Body of pancreas (tissue), 4 donors: ENCODE data around the gene CR2. TPM values are rescaled to one million over a fixed set of nuclear protein-coding genes. Genes with fewer than 3 reads are reported as not detected.
A peak's percentile ranks its signal among the peaks of the same experiment; 100 is the strongest.

Source experiments
- ATAC-seq: fragments of 150-250 bp; one replicate; pipeline ENCODE4 v1.9.1; 2016
- DNase-seq, 4 donors: peaks; one replicate each; pipeline ENCODE4 v3.0.0-alpha.2; 2019
- H3K27ac ChIP-seq, 4 donors: fragments of 200-600 bp; sonication (generic); 1 replicate in 3 of 4; 2 replicates in 1 of 4; pipeline versions ENCODE4 v1.5.1 to v1.6.1; 2016 to 2019; ENCODE audit warnings: mild to moderate bottlenecking in 1 of 4, mixed read lengths in 1 of 4, moderate library complexity in 1 of 4
- H3K27me3 ChIP-seq, 2 donors: fragments of 200-600 bp; sonication (generic); one replicate each; pipeline ENCODE4 v1.6.0; 2016; ENCODE audit warnings: mild to moderate bottlenecking in 1 of 2
- H3K36me3 ChIP-seq, 2 donors: fragments of 200-600 bp; sonication (generic); replicated peaks in 1 of 2; 2 replicates each; pipeline ENCODE4 v1.5.1; 2016; ENCODE audit warnings: low read depth in 2 of 2; ENCODE audit not compliant: insufficient read depth in 1 of 2
- H3K4me1 ChIP-seq: fragments of 200-600 bp; sonication (generic); one replicate; pipeline ENCODE4 v1.6.0; 2016
- H3K4me3 ChIP-seq, 2 donors: fragments of 200-600 bp; sonication (generic); 1 replicate in 1 of 2; 2 replicates in 1 of 2; pipeline ENCODE4 v1.5.1; 2016 to 2019
- H3K9me3 ChIP-seq, 3 donors: fragments of 200-600 bp; sonication (generic); 1 replicate in 2 of 3; 2 replicates in 1 of 3; pipeline ENCODE4 v1.5.1; 2016
- POLR2A ChIP-seq, 3 donors: fragments of 450-650 bp; IDR thresholded peaks; one replicate each; pipeline ENCODE4 v1.6.1; 2016; ENCODE audit warnings: antibody characterized with exemption in 3 of 3, mild to moderate bottlenecking in 2 of 3
- WGBS, 2 donors: methylation state at CpG; one replicate each; pipeline ENCODE4 v1.1.5; 2017; 5-methylcytosine and 5-hydroxymethylcytosine counted together
- intact Hi-C: fragments of 100-400 bp; cut with DNase I; formaldehyde crosslinking; loops from one replicate; pipeline ENCODE4 v1.15.1; 2023
- total RNA-seq, 2 donors: library from RNA; depleted of rRNA; stranded (reverse); fragments of >200 nt; gene quantifications; one replicate each; pipeline ENCODE4 v1.1.0, GENCODE V29; 2016
- TF ChIP-seq, protein P1 (sequence below), 7 experiments: fragments of 450-650 bp in 4 of 7; fragments of 200-600 bp in 3 of 7; sonication (generic) in 3 of 7; IDR thresholded peaks; one replicate each; pipeline ENCODE4 v1.5.1; 2016 to 2019; ENCODE audit warnings: antibody characterized with exemption in 7 of 7

The CR2 gene
- not detected for total RNA-seq

DNA sequence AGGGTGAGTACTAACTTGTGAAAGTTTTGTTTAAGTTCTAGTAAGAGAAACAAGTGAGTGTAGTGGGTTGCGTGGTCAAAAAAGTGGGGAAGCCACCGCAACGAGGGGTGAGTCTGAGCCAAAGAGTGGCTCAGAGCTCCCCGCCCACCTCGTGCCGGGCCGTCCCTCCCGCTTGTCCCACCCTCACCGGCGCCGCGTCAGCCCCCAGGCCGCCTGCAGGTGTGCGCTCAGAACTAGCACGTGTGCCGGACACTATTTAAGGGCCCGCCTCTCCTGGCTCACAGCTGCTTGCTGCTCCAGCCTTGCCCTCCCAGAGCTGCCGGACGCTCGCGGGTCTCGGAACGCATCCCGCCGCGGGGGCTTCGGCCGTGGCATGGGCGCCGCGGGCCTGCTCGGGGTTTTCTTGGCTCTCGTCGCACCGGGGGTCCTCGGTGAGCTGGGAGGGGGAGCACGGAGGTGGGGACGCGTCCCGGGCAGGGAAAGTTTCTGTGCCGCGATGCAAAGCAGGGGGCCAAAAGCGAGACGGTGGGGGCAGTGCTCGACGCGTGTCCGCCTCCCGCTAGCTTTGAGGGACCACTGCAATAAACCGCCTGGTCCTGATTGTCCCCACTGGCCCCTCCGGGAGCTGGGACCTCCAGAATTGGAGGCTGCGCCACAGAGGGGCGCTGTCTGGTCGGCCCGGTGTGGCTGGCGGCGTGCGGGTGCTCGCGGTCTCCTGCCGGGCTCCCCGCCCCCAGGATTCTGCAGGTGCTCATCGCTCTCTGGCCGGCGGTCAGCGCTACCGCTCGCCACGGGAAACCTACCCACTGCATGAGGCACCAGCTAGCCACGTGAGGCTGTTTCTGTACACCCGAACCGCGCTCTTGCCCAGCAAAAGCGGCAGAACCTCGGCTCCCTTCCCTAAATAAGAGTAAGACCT, at the start of gene CR2:
Gene CR2 (plus strand): TSS at position 283 of the 919 bp plus-strand sequence. CDS start 91 bp downstream, at position 374.
- Histone ChIP-seq H3K4me3 (peak within 1 kb of the TSS in 1 of 2 donors; percentile 18), H3K27ac (no peak within 1 kb of the TSS), H3K36me3 (no peaks in the 10 kb centered on the region), H3K9me3 (no peaks in the 10 kb centered on the region), H3K4me1 (peaks cover 17% of the 10 kb centered on the region), H3K27me3 (no peaks in the 10 kb centered on the region)
- intact Hi-C loops, result no loop called here
- 1% methylated on average over 23 to 71 of the region's 75 CpGs for WGBS, 2 donors
- TF ChIP-seq, protein P1, sequence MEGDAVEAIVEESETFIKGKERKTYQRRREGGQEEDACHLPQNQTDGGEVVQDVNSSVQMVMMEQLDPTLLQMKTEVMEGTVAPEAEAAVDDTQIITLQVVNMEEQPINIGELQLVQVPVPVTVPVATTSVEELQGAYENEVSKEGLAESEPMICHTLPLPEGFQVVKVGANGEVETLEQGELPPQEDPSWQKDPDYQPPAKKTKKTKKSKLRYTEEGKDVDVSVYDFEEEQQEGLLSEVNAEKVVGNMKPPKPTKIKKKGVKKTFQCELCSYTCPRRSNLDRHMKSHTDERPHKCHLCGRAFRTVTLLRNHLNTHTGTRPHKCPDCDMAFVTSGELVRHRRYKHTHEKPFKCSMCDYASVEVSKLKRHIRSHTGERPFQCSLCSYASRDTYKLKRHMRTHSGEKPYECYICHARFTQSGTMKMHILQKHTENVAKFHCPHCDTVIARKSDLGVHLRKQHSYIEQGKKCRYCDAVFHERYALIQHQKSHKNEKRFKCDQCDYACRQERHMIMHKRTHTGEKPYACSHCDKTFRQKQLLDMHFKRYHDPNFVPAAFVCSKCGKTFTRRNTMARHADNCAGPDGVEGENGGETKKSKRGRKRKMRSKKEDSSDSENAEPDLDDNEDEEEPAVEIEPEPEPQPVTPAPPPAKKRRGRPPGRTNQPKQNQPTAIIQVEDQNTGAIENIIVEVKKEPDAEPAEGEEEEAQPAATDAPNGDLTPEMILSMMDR (IDR thresholded peaks at IDR 0.05), result peak in 4 of 7 experiments; percentile 5 to 32 (median 22)
- TF ChIP-seq POLR2A (IDR thresholded peaks at IDR 0.05), result no peak
- ATAC-seq, result peak; percentile 91
- peak; percentile 54 to 79 (median 66) for DNase-seq

DNA sequence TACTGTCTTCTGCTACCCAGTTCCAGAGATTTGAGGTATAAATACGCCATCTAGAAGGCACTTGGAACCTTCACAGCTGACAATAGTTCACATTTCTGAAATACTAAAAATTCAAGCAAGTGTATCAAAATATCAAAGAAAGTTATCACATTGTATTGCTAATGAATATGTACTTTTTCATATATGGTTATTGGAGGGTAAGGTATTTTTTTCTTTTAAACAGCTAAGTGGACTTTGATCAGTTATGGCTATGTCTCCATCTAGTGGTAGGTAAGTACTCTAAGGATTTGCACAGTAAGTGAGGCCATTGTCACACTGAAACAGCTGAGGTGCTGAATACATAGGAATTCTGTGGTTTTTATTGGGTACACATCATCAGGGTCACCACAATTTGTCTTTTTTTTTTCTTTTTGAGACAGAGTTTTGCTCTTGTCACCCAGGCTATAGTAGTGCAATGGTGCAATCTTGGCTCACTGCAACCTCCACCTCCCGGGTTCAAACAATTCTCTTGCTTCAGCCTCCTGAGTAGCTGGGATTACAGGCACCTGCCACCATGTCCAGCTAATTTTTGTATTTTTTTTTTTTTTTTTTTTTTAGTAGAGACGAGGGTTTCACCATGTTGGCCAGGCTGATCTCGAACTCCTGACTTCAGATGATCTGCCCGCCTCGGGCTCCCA, 49.1 kb upstream of the CR2 start:
- Histone ChIP-seq H3K36me3 (no peaks in the 10 kb centered on the region), H3K4me3 (no peak overlapping the region), H3K27ac (no peak overlapping the region), H3K4me1 (no peaks in the 10 kb centered on the region), H3K27me3 (no peaks in the 10 kb centered on the region), H3K9me3 (peaks cover 0 to 6% (median 0%) of the 10 kb centered on the region in 3 donors)
- WGBS, 2 donors, result 75% methylated on average over 6 of the region's 6 CpGs
- peak; percentile 79 for ATAC-seq
- TF ChIP-seq, protein P1 (IDR thresholded peaks at IDR 0.05), result peak; percentile 54 to 87 (median 81)
- TF ChIP-seq POLR2A (IDR thresholded peaks at IDR 0.05), result no peak
- DNase-seq, result peak in 1 of 4 donors; percentile 34
- intact Hi-C loops, result loop anchor here (5.0 kb wide), 1 partner anchor 323 kb away; no protein-coding TSS in a partner anchor

DNA sequence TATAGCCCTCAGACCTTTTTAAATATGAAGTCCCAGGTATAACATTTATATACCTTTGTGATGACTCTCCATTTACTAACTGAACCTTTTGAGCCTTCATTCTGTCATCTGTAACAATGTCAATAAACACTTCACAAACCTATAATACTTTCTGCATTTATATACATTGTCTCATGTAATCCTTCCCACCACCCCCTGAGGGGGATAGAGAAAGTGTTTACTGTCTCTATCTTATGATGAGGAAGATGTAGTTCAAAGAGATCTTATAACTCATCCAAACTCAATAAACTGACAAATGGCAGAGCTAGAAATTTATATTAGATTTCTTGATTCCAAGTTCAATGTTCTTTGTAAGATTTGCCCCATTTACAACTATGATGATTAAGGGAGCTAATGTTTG, 48.3 kb upstream of the CR2 start:
- intact Hi-C loops, result loop anchor here (5.0 kb wide), 1 partner anchor 324 kb away; no protein-coding TSS in a partner anchor
- H3K9me3 ChIP-seq, result peaks cover 0 to 6% (median 0%) of the 10 kb centered on the region in 3 donors
- TF ChIP-seq, protein P1 (IDR thresholded peaks at IDR 0.05), result no peak
- TF ChIP-seq POLR2A (IDR thresholded peaks at IDR 0.05), result no peak

DNA sequence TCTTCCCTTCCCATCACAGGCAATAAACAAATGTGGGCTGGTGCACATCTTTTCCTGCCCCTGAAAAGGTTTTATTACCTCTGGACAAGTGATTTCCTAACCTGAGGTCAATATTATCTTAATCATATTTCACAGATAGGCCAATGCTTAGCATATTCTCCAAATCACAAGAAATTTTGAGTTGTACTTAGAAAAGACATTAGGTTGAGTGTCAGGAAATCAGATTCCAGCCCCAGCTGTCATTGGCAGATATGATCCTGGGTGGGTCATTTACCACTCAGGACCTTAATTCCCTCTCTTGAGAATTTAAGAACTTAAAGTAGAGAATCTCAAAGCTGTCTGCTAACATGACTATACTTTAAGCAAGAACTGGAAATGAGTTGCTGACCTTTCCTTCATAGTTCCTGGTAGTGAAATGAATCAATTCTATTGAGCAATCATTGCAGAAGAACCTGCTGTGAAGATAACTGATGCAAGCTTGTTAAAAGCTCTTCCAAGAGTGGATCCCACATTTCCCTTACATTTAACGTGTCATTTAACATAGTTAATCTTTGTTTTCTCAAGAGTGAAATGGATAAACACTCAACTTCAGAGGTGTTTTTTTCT, 46.4 kb upstream of the CR2 start:
- ATAC-seq (no peak), DNase-seq (no peak)
- no peaks in the 10 kb centered on the region for H3K4me1 ChIP-seq
- no peak overlapping the region for H3K27ac ChIP-seq
- intact Hi-C loops, result loop anchor here (5.0 kb wide), 1 partner anchor 325 kb away; no protein-coding TSS in a partner anchor
- WGBS, 2 donors, result 19 to 22% methylated on average over 1 of the region's 1 CpG
- H3K36me3 ChIP-seq, result no peaks in the 10 kb centered on the region
- H3K4me3 ChIP-seq, result no peak overlapping the region
- TF ChIP-seq, protein P1 (IDR thresholded peaks at IDR 0.05), result no peak
- no peak for TF ChIP-seq POLR2A (IDR thresholded peaks at IDR 0.05)
- H3K27me3 ChIP-seq, result no peaks in the 10 kb centered on the region
- peaks cover 0 to 6% (median 0%) of the 10 kb centered on the region in 3 donors for H3K9me3 ChIP-seq

More for the DNA sequence above, 48.3 kb upstream of the CR2 start:
- Histone ChIP-seq H3K4me1 (no peaks in the 10 kb centered on the region), H3K27ac (no peak overlapping the region), H3K36me3 (no peaks in the 10 kb centered on the region), H3K27me3 (no peaks in the 10 kb centered on the region), H3K4me3 (no peak overlapping the region)
- ATAC-seq (no peak), DNase-seq (no peak)
